Measurements from ENCODE around the gene PTH2R. TPM values are rescaled to one million over a fixed set of nuclear protein-coding genes. Genes with fewer than 3 reads are reported as not detected.
"Not testable (repeated sequence)": the region's sequence is repeated elsewhere in the genome, so short reads cannot be mapped to it uniquely, and the experiment has no call there.

PTH2R gene
- total and polyA plus RNA-seq, 4 donors: 0.01 to 1.5 (median 0.08) TPM; not detected in 1

DNA sequence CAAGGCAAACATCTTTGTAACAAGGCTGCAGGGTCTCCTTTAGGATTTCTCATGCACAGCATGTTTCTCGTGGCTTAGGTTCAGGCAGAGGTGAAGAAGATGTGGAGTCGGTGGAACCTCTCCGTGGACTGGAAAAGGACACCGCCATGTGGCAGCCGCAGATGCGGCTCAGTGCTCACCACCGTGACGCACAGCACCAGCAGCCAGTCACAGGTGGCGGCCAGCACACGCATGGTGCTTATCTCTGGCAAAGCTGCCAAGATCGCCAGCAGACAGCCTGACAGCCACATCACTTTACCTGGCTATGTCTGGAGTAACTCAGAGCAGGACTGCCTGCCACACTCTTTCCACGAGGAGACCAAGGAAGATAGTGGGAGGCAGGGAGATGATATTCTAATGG is 86.6 kb downstream of the PTH2R start (continued):
- TF ChIP-seq, protein P1, sequence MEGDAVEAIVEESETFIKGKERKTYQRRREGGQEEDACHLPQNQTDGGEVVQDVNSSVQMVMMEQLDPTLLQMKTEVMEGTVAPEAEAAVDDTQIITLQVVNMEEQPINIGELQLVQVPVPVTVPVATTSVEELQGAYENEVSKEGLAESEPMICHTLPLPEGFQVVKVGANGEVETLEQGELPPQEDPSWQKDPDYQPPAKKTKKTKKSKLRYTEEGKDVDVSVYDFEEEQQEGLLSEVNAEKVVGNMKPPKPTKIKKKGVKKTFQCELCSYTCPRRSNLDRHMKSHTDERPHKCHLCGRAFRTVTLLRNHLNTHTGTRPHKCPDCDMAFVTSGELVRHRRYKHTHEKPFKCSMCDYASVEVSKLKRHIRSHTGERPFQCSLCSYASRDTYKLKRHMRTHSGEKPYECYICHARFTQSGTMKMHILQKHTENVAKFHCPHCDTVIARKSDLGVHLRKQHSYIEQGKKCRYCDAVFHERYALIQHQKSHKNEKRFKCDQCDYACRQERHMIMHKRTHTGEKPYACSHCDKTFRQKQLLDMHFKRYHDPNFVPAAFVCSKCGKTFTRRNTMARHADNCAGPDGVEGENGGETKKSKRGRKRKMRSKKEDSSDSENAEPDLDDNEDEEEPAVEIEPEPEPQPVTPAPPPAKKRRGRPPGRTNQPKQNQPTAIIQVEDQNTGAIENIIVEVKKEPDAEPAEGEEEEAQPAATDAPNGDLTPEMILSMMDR (IDR thresholded peaks at IDR 0.05; ENCODE audit: low read depth, low read length, missing input control): no peak
- TF ChIP-seq, protein P2, sequence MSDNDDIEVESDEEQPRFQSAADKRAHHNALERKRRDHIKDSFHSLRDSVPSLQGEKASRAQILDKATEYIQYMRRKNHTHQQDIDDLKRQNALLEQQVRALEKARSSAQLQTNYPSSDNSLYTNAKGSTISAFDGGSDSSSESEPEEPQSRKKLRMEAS (IDR thresholded peaks at IDR 0.05): no peak
- no peak for TF ChIP-seq YY1 (IDR thresholded peaks at IDR 0.05)
- TF ChIP-seq JUND (IDR thresholded peaks at IDR 0.05): no peak
- TF ChIP-seq HNF4G (IDR thresholded peaks at IDR 0.05): no peak
- no peak for TF ChIP-seq GABPA (IDR thresholded peaks at IDR 0.05 in 1 of 2, conservative IDR thresholded peaks at IDR 0.05 in 1 of 2)

DNA sequence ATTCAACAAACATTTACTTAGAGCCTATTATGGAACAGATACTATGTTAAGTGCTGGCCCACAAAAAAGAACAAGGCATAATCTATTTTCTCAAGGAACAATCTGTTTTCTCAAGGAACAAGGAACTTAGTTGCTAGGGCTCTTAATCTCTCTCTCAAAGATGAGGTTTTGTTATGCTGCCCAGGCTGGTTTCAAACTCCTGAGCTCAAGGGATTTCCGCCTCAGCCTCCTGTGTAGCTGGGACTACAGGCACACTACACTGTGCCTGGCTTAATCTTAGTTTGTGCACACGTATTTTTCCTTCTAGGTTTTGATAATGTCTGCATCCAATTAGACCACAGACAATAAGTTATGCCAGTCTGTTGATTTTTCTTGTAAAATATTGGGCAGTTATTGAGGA is 89.5 kb downstream of the PTH2R start:
- Histone ChIP-seq H3K4me3 (ENCODE audit: low read depth in 1 of 3, low read length in 3 of 3) (no peak overlapping the region), H3K9me3 (ENCODE audit: control insufficient read depth in 4 of 4, low read length in 3 of 4) (no peaks in the 10 kb centered on the region), H3K27me3 (ENCODE audit: control insufficient read depth in 4 of 4, insufficient read depth in 4 of 4, low read length in 3 of 4) (no peaks in the 10 kb centered on the region), H3K36me3 (ENCODE audit: control insufficient read depth in 4 of 4, insufficient read depth in 3 of 4, low read depth in 1 of 4, low read length in 3 of 4) (no peaks in the 10 kb centered on the region), H3K9ac (ENCODE audit: low read depth in 1 of 2, low read length in 2 of 2) (no peak overlapping the region), H3K4me1 (ENCODE audit: control insufficient read depth in 4 of 4, insufficient read depth in 4 of 4, low read length in 3 of 4) (no peaks in the 10 kb centered on the region), H3K27ac (ENCODE audit: low read depth in 1 of 2, low read length in 2 of 2) (no peak overlapping the region)
- 64% methylated on average over 2 of the region's 2 CpGs for WGBS
- TF ChIP-seq HNF4A (conservative IDR thresholded peaks at IDR 0.05): no peak
- TF ChIP-seq, protein P1 (IDR thresholded peaks at IDR 0.05; ENCODE audit: low read depth, low read length, missing input control): no peak
- DNase-seq (ENCODE audit: low spot score): no peak

DNA sequence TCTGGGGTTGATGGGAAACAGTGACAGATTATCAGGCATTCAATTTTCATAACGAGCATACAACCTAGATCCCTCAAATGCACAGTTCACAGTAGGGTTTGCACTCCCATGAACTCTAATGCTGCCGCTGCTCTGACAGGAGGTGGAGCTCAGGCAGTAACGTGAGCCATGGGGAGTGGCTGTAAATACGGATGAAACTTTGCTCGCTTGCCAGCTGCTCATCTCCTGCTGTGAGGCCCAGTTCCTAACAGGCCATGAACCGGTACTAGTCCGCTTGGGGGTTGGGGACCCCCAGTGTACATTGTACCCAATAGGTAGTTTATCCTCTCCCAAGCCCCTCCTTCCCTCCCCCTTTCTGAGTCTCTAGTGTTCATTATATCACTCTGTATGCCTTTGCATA is 94.6 kb downstream of the PTH2R start:
- Histone ChIP-seq H3K27me3 (ENCODE audit: control insufficient read depth in 4 of 4, insufficient read depth in 4 of 4, low read length in 3 of 4) (no peaks in the 10 kb centered on the region), H3K36me3 (ENCODE audit: control insufficient read depth in 4 of 4, insufficient read depth in 3 of 4, low read depth in 1 of 4, low read length in 3 of 4) (no peaks in the 10 kb centered on the region), H3K4me3 (ENCODE audit: low read depth in 1 of 3, low read length in 3 of 3) (no peak overlapping the region), H3K9ac (ENCODE audit: low read depth in 1 of 2, low read length in 2 of 2) (no peak overlapping the region), H3K27ac (ENCODE audit: low read depth in 1 of 2, low read length in 2 of 2) (no peak overlapping the region), H3K4me1 (ENCODE audit: control insufficient read depth in 4 of 4, insufficient read depth in 4 of 4, low read length in 3 of 4) (no peaks in the 10 kb centered on the region), H3K9me3 (ENCODE audit: control insufficient read depth in 4 of 4, low read length in 3 of 4) (peaks cover 0 to 2% (median 0%) of the 10 kb centered on the region in 4 donors)
- no peak for DNase-seq (ENCODE audit: low spot score)
- WGBS: 20% methylated on average over 7 of the region's 7 CpGs
- TF ChIP-seq FOXA2 (IDR thresholded peaks at IDR 0.05): no peak
- peak; percentile 9 to 11 for TF ChIP-seq RXRA (IDR thresholded peaks at IDR 0.05)

DNA sequence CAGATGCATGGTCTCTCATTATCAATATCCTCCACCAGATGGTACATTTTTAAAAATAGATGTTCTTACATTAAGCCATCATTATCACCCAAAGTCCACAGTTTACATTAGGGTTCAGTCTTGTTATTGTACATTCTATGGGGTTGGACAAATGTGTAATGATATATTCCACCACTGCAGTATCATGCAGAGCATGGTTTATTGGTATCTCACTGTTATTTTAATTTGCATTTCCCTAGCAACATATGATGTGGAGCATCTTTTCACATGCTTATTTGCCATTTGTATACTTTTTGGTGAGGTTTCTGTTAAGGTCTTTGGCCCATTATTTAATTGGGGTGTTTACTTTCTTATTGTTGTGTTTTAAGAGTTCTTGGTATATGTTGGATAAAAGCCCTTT is 95.7 kb downstream of the PTH2R start:
- H3K4me3 ChIP-seq (ENCODE audit: low read depth in 1 of 3, low read length in 3 of 3): no peak overlapping the region
- no peaks in the 10 kb centered on the region for H3K36me3 ChIP-seq (ENCODE audit: control insufficient read depth in 4 of 4, insufficient read depth in 3 of 4, low read depth in 1 of 4, low read length in 3 of 4)
- no peaks in the 10 kb centered on the region for H3K4me1 ChIP-seq (ENCODE audit: control insufficient read depth in 4 of 4, insufficient read depth in 4 of 4, low read length in 3 of 4)
- H3K9ac ChIP-seq (ENCODE audit: low read depth in 1 of 2, low read length in 2 of 2): no peak overlapping the region
- TF ChIP-seq HNF4G (IDR thresholded peaks at IDR 0.05) (no peak), JUND (IDR thresholded peaks at IDR 0.05) (no peak)
- peaks cover 0 to 2% (median 0%) of the 10 kb centered on the region in 4 donors for H3K9me3 ChIP-seq (ENCODE audit: control insufficient read depth in 4 of 4, low read length in 3 of 4)
- no peaks in the 10 kb centered on the region for H3K27me3 ChIP-seq (ENCODE audit: control insufficient read depth in 4 of 4, insufficient read depth in 4 of 4, low read length in 3 of 4)
- DNase-seq (ENCODE audit: low spot score): no peak
- H3K27ac ChIP-seq (ENCODE audit: low read depth in 1 of 2, low read length in 2 of 2): no peak overlapping the region

DNA sequence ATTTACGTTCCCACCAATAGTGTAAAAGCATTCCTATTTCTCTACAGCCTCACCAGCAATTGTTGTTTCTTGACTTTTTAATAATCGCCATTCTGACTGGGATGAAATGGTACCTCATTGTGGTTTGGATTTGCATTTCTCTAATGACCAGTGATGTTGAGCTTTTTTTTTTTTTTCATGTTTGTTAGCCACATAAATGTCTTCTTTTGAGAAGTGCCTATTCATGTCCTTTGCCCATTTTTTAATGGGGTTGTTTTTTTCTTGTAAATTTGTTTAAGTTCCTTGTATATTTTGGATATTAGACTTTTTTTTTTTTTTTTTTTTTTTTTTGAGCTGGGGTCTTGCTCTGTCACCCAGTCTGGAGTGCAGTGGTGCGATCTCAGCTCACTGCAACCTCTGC is 98.8 kb downstream of the PTH2R start:
- H3K27ac ChIP-seq (ENCODE audit: low read depth in 1 of 2, low read length in 2 of 2); H3K4me1 ChIP-seq (ENCODE audit: control insufficient read depth in 4 of 4, insufficient read depth in 4 of 4, low read length in 3 of 4); H3K9ac ChIP-seq (ENCODE audit: low read depth in 1 of 2, low read length in 2 of 2); H3K27me3 ChIP-seq (ENCODE audit: control insufficient read depth in 4 of 4, insufficient read depth in 4 of 4, low read length in 3 of 4); DNase-seq (ENCODE audit: low spot score); H3K4me3 ChIP-seq (ENCODE audit: low read depth in 1 of 3, low read length in 3 of 3); H3K36me3 ChIP-seq (ENCODE audit: control insufficient read depth in 4 of 4, insufficient read depth in 3 of 4, low read depth in 1 of 4, low read length in 3 of 4); H3K9me3 ChIP-seq (ENCODE audit: control insufficient read depth in 4 of 4, low read length in 3 of 4): not testable (repeated sequence)
- WGBS: 85% methylated on average over 3 of the region's 3 CpGs
